HG03457 (cell line): ENCODE measurements around the gene MTCH1.
"Not testable (repeated sequence)": the region's sequence is repeated elsewhere in the genome, so short reads cannot be mapped to it uniquely, and the experiment has no call there.

Source experiments
- ATAC-seq: cut with Tn5 transposase; IDR thresholded peaks from one replicate; pipeline ENCODE4 v1.9.1; 2021; ENCODE audit warnings: moderate number of reproducible peaks; ENCODE audit not compliant: unreplicated experiment

MTCH1 gene

GRCh38 chr6:36955671-36956445, 30.1 kb downstream of the MTCH1 start:
- ATAC-seq: no peak

- ATAC-seq: no peak
These were observed 30.9 kb downstream of the MTCH1 start for GRCh38 chr6:36955136-36955535.

- no peak for ATAC-seq
These were observed 31.6 kb downstream of the MTCH1 start, which contains the start of gene PI16 for GRCh38 chr6:36954262-36954931. Gene PI16 (plus strand): TSS chr6:36954738. CDS start chr6:36954761, 23 bp downstream.

- ATAC-seq: no peak
These were observed 32.1 kb downstream of the MTCH1 start for GRCh38 chr6:36953931-36954261.

- ATAC-seq: no peak
These were observed 36.4 kb downstream of the MTCH1 start for GRCh38 chr6:36949636-36950035.

- ATAC-seq: not testable (repeated sequence)
These were observed 36.9 kb downstream of the MTCH1 start for GRCh38 chr6:36949076-36949475.

- no peak for ATAC-seq
These were observed 38.2 kb downstream of the MTCH1 start for GRCh38 chr6:36947570-36948351.

- ATAC-seq: no peak
These were observed 39.5 kb downstream of the MTCH1 start for GRCh38 chr6:36946526-36946925.

GRCh38 chr6:36945301-36945700, 40.7 kb downstream of the MTCH1 start:
- no peak for ATAC-seq

GRCh38 chr6:36944650-36945049, 41.3 kb downstream of the MTCH1 start:
- no peak for ATAC-seq

- ATAC-seq: not testable (repeated sequence)
These were observed 43.7 kb downstream of the MTCH1 start for GRCh38 chr6:36942329-36942728.

- ATAC-seq: not testable (repeated sequence)
These were observed 44.4 kb downstream of the MTCH1 start for GRCh38 chr6:36941561-36941960.

GRCh38 chr6:36940027-36940426, 46.0 kb downstream of the MTCH1 start:
- no peak for ATAC-seq

GRCh38 chr6:36939005-36939404, 47.0 kb downstream of the MTCH1 start:
- not testable (repeated sequence) for ATAC-seq

- ATAC-seq: no peak
These were observed 47.5 kb downstream of the MTCH1 start for GRCh38 chr6:36938536-36938935.

- no peak for ATAC-seq
These were observed 48.1 kb downstream of the MTCH1 start for GRCh38 chr6:36937896-36938295.

GRCh38 chr6:36936824-36937223, 49.2 kb downstream of the MTCH1 start:
- ATAC-seq: no peak

- ATAC-seq: no peak
These were observed 51.1 kb downstream of the MTCH1 start for GRCh38 chr6:36934901-36935300.

GRCh38 chr6:36933519-36933918, 52.5 kb downstream of the MTCH1 start:
- ATAC-seq: no peak

- ATAC-seq: no peak
These were observed 52.9 kb downstream of the MTCH1 start for GRCh38 chr6:36933102-36933501.

GRCh38 chr6:36930483-36930882, 55.5 kb downstream of the MTCH1 start:
- no peak for ATAC-seq

- no peak for ATAC-seq
These were observed 56.4 kb downstream of the MTCH1 start for GRCh38 chr6:36929607-36930006.
